GM12878 (cell line): ENCODE data around the gene ABR.

Experiments
- BRCA1 ChIP-seq: IDR thresholded peaks from 2 replicates; pipeline ENCODE4 v1.6.1; 2011; ENCODE audit warnings: low read depth, low read length, improper control_type of control experiment
- CREM ChIP-seq: IDR thresholded peaks from 2 replicates; pipeline ENCODE4 v1.6.1; 2014; ENCODE audit warnings: antibody characterized with exemption, low read depth
- EZH2 ChIP-seq: IDR thresholded peaks from 2 replicates; pipeline ENCODE4 v1.6.1; 2012; ENCODE audit warnings: low read depth, mild to moderate bottlenecking, control low read depth, inconsistent platforms, low read length, borderline replicate concordance; ENCODE audit not compliant: control insufficient read depth
- JUNB ChIP-seq: IDR thresholded peaks from 2 replicates; pipeline ENCODE4 v1.6.1; 2016; ENCODE audit warnings: antibody characterized with exemption, mild to moderate bottlenecking
- LARP7 ChIP-seq: fragments of 450-650 bp; IDR thresholded peaks from 2 replicates; pipeline ENCODE4 v1.6.1; 2017; ENCODE audit warnings: mild to moderate bottlenecking
- PAX8 ChIP-seq: fragments of 450-650 bp; IDR thresholded peaks from 2 replicates; pipeline ENCODE4 v1.6.1; 2017; ENCODE audit warnings: mild to moderate bottlenecking, moderate library complexity
- POLR2A ChIP-seq: IDR thresholded peaks from 2 replicates; pipeline ENCODE4 v1.6.1; 2011; ENCODE audit warnings: low read depth, mild to moderate bottlenecking, low read length
- POLR2AphosphoS5 ChIP-seq: IDR thresholded peaks from 2 replicates; pipeline ENCODE4 v1.6.1; 2011; ENCODE audit warnings: mild to moderate bottlenecking, low read length, inconsistent platforms
- RB1 ChIP-seq: fragments of 450-650 bp; formaldehyde crosslinking; IDR thresholded peaks from 2 replicates; pipeline ENCODE4 v1.6.1; 2017; ENCODE audit warnings: mild to moderate bottlenecking, borderline replicate concordance
- RCOR1 ChIP-seq: conservative IDR thresholded peaks from 2 replicates; pipeline ENCODE4 v1.6.1; 2012; ENCODE audit warnings: low read depth, low read length, improper control_type of control experiment
- SUZ12 ChIP-seq: fragments of 200-600 bp; sonication (generic); IDR thresholded peaks from one replicate; pipeline ENCODE4 v1.6.1; 2018; ENCODE audit warnings: antibody characterized with exemption, mild to moderate bottlenecking; ENCODE audit not compliant: unreplicated experiment
- TF ChIP-seq, protein P1 (sequence below), 3 experiments: IDR thresholded peaks in 2 of 3; conservative IDR thresholded peaks in 1 of 3; 2 replicates each; pipeline ENCODE4 v1.5.1; 2011; ENCODE audit warnings: low read depth in 3 of 3, low read length in 3 of 3, mild to moderate bottlenecking in 3 of 3, control low read depth in 2 of 3, moderate library complexity in 2 of 3, inconsistent platforms in 1 of 3, mixed read lengths in 1 of 3; ENCODE audit not compliant: control insufficient read depth in 2 of 3, insufficient read depth in 1 of 3; ENCODE audit errors: extremely low read depth in 1 of 3

DNA sequence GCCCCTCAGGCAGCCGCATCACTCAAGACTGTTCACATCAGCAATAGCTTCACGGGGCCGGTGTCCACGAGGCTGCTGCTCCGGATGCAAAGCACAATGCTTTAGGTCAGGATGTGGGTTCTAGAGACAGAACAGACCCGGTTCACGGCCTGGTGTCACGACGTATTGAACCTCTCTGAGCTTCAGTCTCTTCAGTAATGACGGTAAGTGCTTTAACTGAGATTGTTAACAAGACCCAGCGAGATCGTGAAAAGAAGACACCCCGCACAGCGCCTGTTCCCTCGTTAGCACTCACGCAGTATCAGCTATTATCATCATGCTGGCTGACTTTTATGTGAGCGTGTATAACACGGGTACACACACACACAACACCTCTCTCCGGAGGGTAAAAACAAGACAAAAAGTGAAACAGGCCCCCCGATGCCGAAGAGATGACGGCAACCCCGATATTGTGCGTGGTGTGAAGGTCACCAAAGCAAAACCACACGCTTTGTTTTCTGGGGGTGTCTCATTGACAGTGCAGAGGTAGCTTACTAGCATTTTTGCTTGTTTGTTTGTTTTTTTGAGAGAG is 21.4 kb upstream of the ABR start:
- no peak for TF ChIP-seq JUNB
- TF ChIP-seq LARP7: no peak
- TF ChIP-seq RCOR1: no peak
- no peak for TF ChIP-seq PAX8
- no peak for TF ChIP-seq EZH2
- no peak for TF ChIP-seq SUZ12
- no peak for TF ChIP-seq POLR2AphosphoS5
- no peak for TF ChIP-seq BRCA1
- TF ChIP-seq CREM: no peak
- TF ChIP-seq, protein P1, sequence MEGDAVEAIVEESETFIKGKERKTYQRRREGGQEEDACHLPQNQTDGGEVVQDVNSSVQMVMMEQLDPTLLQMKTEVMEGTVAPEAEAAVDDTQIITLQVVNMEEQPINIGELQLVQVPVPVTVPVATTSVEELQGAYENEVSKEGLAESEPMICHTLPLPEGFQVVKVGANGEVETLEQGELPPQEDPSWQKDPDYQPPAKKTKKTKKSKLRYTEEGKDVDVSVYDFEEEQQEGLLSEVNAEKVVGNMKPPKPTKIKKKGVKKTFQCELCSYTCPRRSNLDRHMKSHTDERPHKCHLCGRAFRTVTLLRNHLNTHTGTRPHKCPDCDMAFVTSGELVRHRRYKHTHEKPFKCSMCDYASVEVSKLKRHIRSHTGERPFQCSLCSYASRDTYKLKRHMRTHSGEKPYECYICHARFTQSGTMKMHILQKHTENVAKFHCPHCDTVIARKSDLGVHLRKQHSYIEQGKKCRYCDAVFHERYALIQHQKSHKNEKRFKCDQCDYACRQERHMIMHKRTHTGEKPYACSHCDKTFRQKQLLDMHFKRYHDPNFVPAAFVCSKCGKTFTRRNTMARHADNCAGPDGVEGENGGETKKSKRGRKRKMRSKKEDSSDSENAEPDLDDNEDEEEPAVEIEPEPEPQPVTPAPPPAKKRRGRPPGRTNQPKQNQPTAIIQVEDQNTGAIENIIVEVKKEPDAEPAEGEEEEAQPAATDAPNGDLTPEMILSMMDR (IDR thresholded peaks at IDR 0.05 in 2 of 3, conservative IDR thresholded peaks at IDR 0.05 in 1 of 3; ENCODE audit: control insufficient read depth in 2 of 3, extremely low read depth in 1 of 3, insufficient read depth in 1 of 3, low read depth in 3 of 3, low read length in 3 of 3): no peak
- TF ChIP-seq RB1: no peak
- TF ChIP-seq POLR2A: no peak; the same call in 1 of the 2 replicates
